H1 (cell line): ENCODE measurements around the gene NUDT9. TPM values are rescaled to one million over a fixed set of nuclear protein-coding genes. Genes with fewer than 3 reads are reported as not detected.

Source experiments
- RNF2 ChIP-seq: fragments of 200-900, 300-1000 bp; sonication (generic); IDR thresholded peaks from 2 replicates; pipeline ENCODE4 v1.7.1; 2016; ENCODE audit warnings: borderline replicate concordance, low read depth, mild to moderate bottlenecking, antibody characterized with exemption, low read length; ENCODE audit not compliant: poor library complexity, severe bottlenecking; ENCODE audit errors: missing control alignments
- polyA plus RNA-seq, 7 experiments: library from polyadenylated mRNA; depleted of rRNA in 3 of 7; stranded (reverse) in 5 of 7; unstranded in 2 of 7; fragments of >200 nt in 5 of 7; fragments of 200-250 nt in 2 of 7; gene quantifications; 1 replicate in 5 of 7; 2 replicates in 1 of 7; 4 replicates in 1 of 7; pipeline versions ENCODE4 v1.2.1 to v1.2.3, GENCODE V29; 2011 to 2013; ENCODE audit warnings: missing spikeins in 2 of 7, mixed read lengths in 2 of 7
- total RNA-seq: library from RNA; stranded (reverse); fragmentation: NEBNext Ultra II Directional; extraction: Animal tissue kit (Norgen Biotek cat#: 25700); gene quantifications from 2 replicates; pipeline ENCODE4 v1.2.1, GENCODE V29; 2021

The NUDT9 gene
- total and polyA plus RNA-seq, 2 of the 8 experiments (the other 6 are each of a cell fraction or from before 2014, with no cell fraction given) = 13.2 to 27.6 TPM

GRCh38 chr4:87405211-87405820 is 17.1 kb upstream of the NUDT9 start (continued):
- TF ChIP-seq RNF2 = no peak
